ENCODE results near the gene TECPR2. TPM values are rescaled to one million over a fixed set of nuclear protein-coding genes. Genes with fewer than 3 reads are reported as not detected.

TECPR2 gene
- total and polyA plus RNA-seq, 10 donors = 1.1 to 46.6 (median 26.7) TPM

- H3K27ac ChIP-seq = no peak overlapping the region
- TF ChIP-seq POLR2AphosphoS5 (IDR thresholded peaks at IDR 0.05) = no peak
- no peak for TF ChIP-seq POLR2A (IDR thresholded peaks at IDR 0.05)
- no peak for TF ChIP-seq CTCF (IDR thresholded peaks at IDR 0.05 in 8 of 11, conservative IDR thresholded peaks at IDR 0.05 in 3 of 11)
- no peaks in the 10 kb centered on the region for H3K9me3 ChIP-seq
- intact Hi-C loops (cut with DNase I; ENCODE audit: low total_unique reads) = no loop called here
- no peaks in the 10 kb centered on the region for H3K27me3 ChIP-seq (replicated peaks in 1 of 7)
- WGBS, 5 donors = 91 to 96% (median 95%) methylated on average over 11 of the region's 11 CpGs
- H3K4me3 ChIP-seq = no peak overlapping the region
- no peaks in the 10 kb centered on the region for H3K4me1 ChIP-seq
- H3K36me3 ChIP-seq = peaks cover 0 to 98% (median 14%) of the 10 kb centered on the region in 6 donors
- no peak for DNase-seq
Observed at GRCh38 chr14:102419276-102419675, 56.5 kb downstream of the TECPR2 start.

DNA sequence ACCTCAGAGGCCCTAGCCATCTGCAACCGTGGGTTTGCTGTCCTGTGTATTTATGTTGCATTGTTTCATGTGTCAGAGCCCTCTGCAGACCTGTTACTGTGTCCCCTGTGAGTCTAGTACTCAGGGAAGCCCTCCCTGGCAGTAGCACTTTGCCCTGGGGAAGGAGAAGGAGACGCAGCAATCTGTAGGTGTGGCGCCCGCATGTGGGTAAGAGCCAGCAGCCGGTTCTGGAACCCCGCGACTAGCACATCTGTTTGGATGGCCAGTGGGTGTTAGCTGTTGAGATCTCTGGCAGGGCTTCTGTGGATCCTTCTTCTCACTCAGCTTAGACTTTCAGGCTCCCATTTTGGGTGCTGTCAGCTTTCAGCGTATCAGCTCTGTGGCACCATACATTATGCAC lies 57.0 kb downstream of the TECPR2 start:
- Histone ChIP-seq H3K27me3 (replicated peaks in 1 of 7) (no peaks in the 10 kb centered on the region), H3K4me3 (no peak overlapping the region), H3K36me3 (peaks cover 0 to 98% (median 10%) of the 10 kb centered on the region in 6 donors), H3K4me1 (no peaks in the 10 kb centered on the region), H3K9me3 (no peaks in the 10 kb centered on the region), H3K27ac (no peak overlapping the region)
- 94 to 98% (median 95%) methylated on average over 6 to 8 of the region's 8 CpGs for WGBS, 5 donors
- intact Hi-C loops (cut with DNase I; ENCODE audit: low total_unique reads) = no loop called here
- TF ChIP-seq CTCF (IDR thresholded peaks at IDR 0.05 in 8 of 11, conservative IDR thresholded peaks at IDR 0.05 in 3 of 11) (no peak), POLR2A (IDR thresholded peaks at IDR 0.05) (no peak), POLR2AphosphoS5 (IDR thresholded peaks at IDR 0.05) (no peak)
- no peak for DNase-seq

GRCh38 chr14:102421411-102422057 lies 58.8 kb downstream of the TECPR2 start:
- DNase-seq = no peak

More at GRCh38 chr14:102421411-102422057, 58.8 kb downstream of the TECPR2 start:
- 90 to 94% (median 92%) methylated on average over 8 to 10 of the region's 10 CpGs for WGBS, 5 donors
- Histone ChIP-seq H3K27me3 (replicated peaks in 1 of 7) (no peaks in the 10 kb centered on the region), H3K27ac (no peak overlapping the region), H3K36me3 (peaks cover 0 to 98% (median 2%) of the 10 kb centered on the region in 6 donors), H3K4me1 (no peaks in the 10 kb centered on the region), H3K4me3 (no peak overlapping the region), H3K9me3 (no peaks in the 10 kb centered on the region)
- intact Hi-C loops (cut with DNase I; ENCODE audit: low total_unique reads) = no loop called here
- no peak for TF ChIP-seq CTCF (IDR thresholded peaks at IDR 0.05 in 8 of 11, conservative IDR thresholded peaks at IDR 0.05 in 3 of 11)
- TF ChIP-seq POLR2AphosphoS5 (IDR thresholded peaks at IDR 0.05) = no peak
- no peak for TF ChIP-seq POLR2A (IDR thresholded peaks at IDR 0.05)

Data from spleen (tissue), 11 donors.